ENCODE results near the gene VPS51.

- TF ChIP-seq, protein P1, sequence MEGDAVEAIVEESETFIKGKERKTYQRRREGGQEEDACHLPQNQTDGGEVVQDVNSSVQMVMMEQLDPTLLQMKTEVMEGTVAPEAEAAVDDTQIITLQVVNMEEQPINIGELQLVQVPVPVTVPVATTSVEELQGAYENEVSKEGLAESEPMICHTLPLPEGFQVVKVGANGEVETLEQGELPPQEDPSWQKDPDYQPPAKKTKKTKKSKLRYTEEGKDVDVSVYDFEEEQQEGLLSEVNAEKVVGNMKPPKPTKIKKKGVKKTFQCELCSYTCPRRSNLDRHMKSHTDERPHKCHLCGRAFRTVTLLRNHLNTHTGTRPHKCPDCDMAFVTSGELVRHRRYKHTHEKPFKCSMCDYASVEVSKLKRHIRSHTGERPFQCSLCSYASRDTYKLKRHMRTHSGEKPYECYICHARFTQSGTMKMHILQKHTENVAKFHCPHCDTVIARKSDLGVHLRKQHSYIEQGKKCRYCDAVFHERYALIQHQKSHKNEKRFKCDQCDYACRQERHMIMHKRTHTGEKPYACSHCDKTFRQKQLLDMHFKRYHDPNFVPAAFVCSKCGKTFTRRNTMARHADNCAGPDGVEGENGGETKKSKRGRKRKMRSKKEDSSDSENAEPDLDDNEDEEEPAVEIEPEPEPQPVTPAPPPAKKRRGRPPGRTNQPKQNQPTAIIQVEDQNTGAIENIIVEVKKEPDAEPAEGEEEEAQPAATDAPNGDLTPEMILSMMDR (IDR thresholded peaks at IDR 0.05; ENCODE audit: low read depth, low read length, missing input control) = no peak
- TF ChIP-seq RXRA (IDR thresholded peaks at IDR 0.05) (no peak), SP1 (IDR thresholded peaks at IDR 0.05) (no peak)
Measured at GRCh38 chr11:65059523-65059922, 36.5 kb upstream of the VPS51 start.

Measured in liver (tissue), 3 donors.